HG03175 (cell line): ENCODE data around the gene FOXD4L4.
"Not testable (repeated sequence)": the region's sequence is repeated elsewhere in the genome, so short reads cannot be mapped to it uniquely, and the experiment has no call there.

Source experiments
- ATAC-seq: cut with Tn5 transposase; IDR thresholded peaks from one replicate; pipeline ENCODE4 v1.9.1; 2021; ENCODE audit warnings: mild to moderate bottlenecking, moderate library complexity; ENCODE audit not compliant: unreplicated experiment

FOXD4L4 gene

DNA sequence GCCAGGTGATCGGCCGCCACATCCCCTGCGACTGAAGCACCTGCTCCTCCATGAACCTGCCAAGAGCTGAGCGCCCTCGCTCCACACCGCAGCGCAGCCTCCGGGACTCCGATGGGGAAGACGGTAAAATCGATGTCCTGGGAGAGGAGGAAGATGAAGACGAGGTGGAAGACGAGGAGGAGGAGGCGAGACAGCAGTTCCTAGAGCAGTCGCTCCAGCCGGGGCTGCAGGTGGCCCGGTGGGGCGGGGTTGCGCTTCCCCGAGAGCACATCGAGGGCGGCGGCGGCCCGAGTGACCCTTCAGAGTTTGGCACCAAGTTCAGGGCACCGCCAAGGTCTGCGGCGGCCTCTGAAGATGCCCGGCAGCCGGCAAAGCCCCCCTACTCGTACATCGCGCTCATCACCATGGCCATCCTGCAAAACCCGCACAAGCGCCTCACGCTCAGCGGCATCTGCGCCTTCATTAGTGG is at the start of gene FOXD4L4:
TSS of gene FOXD4L4 (plus strand) at position 51 of the 469 bp plus-strand sequence. CDS start at position 51, 0 bp downstream.
- ATAC-seq = not testable (repeated sequence)

DNA sequence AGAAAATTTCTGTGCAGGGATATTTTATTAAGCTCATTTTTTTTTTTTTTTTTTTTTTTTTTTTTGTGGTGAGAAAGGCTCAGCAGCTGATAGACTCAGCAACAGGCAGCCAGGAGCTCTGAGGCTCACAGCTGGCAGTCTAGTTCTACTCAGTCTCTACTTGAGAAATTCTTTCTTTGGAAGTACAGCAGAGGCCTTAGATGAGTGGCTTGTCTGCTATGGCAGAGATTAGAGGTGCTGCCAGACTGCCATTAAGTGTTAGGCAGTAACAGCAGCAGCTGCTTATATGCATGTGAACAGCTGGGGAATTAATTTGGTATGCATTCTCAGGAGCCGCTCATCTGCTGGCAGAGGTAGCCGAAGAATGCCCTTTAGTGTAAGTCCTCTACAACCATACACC is 33.4 kb upstream of the FOXD4L4 start:
- not testable (repeated sequence) for ATAC-seq

DNA sequence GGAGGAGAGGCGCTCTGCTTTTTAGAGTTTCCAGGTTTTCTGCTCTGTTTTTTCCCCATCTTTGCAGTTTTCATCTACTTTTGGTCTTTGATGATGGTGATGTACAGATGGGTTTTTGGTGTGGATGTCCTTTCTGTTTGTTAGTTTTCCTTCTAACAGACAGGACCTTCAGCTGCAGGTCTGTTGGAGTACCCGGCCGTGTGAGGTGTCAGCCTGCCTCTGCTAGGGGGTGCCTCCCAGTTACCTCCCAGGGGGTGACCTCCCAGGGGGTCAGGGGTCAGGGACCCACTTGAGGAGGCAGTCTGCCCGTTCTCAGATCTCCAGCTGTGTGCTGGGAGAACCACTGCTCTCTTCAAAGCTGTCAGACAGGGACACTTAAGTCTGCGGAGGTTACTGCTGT is 22.5 kb upstream of the FOXD4L4 start:
- not testable (repeated sequence) for ATAC-seq

DNA sequence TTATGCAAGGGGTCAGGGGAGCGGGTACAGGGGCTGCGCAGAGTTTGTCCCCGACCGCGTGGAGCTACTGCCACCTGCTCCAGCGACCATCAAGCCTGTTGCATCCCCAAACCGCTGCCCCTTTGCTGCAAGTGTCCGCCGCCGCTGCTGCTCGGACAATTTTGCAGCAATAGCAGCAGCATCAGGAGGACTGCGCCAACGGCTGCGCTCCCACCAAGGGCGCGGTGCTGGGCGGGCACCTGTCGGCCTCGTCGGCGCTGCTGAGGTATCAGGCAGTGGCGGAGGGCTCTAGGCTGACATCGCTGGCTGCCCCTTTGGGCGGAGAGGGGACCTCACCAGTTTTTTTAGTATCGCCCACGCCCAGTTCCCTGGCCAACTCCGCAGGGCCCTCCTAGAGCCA is 1.2 kb downstream of the FOXD4L4 start:
- not testable (repeated sequence) for ATAC-seq
